HEK293 (cell line): ENCODE results near the gene VPREB3.

Experiments used
- CTCF ChIA-PET: fragments of 350-600 bp; formaldehyde crosslinking; extraction: SDS; loops from one replicate; lab custom pipeline; 2021; ENCODE audit warnings: antibody characterized with exemption; lab: Yijun Ruan, JAX
- POLR2A ChIA-PET: fragments of 300-600 bp; formaldehyde crosslinking; extraction: SDS; loops from one replicate; lab custom pipeline; 2020; ENCODE audit warnings: antibody characterized with exemption, inconsistent platforms; lab: Yijun Ruan, JAX
- H3K27ac ChIP-seq: fragments of 200-500 bp; sonication (Bioruptor generic); 2 replicates; pipeline ENCODE4 v1.5.1; 2014; ENCODE audit warnings: low read depth, low read length, control low read depth, inconsistent platforms; ENCODE audit errors: extremely low read depth
- H3K36me3 ChIP-seq, 2 experiments: fragments of 200-500 bp in 1 of 2; sonication (Bioruptor generic) in 1 of 2; 1 replicate in 1 of 2; 2 replicates in 1 of 2; pipeline ENCODE4 v1.5.1; 2014 to 2017; ENCODE audit warnings: inconsistent platforms in 2 of 2, low read length in 2 of 2; ENCODE audit not compliant: control insufficient read depth in 2 of 2, insufficient read depth in 1 of 2
- H3K4me1 ChIP-seq: fragments of 200-500 bp; sonication (Bioruptor generic); 2 replicates; pipeline ENCODE4 v1.5.1; 2014; ENCODE audit warnings: mild to moderate bottlenecking, low read length, inconsistent platforms; ENCODE audit not compliant: control insufficient read depth, insufficient read depth
- H3K4me3 ChIP-seq: 2 replicates; pipeline ENCODE4 v1.5.1; 2011; ENCODE audit warnings: low read depth, mild to moderate bottlenecking, control low read depth, low read length, moderate library complexity
- H3K9me3 ChIP-seq: fragments of 200-500 bp; sonication (Bioruptor generic); 2 replicates; pipeline ENCODE4 v1.5.1; 2014; ENCODE audit warnings: low read depth, low read length, inconsistent platforms; ENCODE audit not compliant: control insufficient read depth, insufficient read depth
- KLF10 ChIP-seq: fragments of 450-650 bp; IDR thresholded peaks from 2 replicates; pipeline ENCODE4 v1.5.1; 2018; ENCODE audit warnings: missing biosample characterization, mild to moderate bottlenecking, missing genetic modification characterization
- OVOL3 ChIP-seq: fragments of 450-650 bp; formaldehyde crosslinking; IDR thresholded peaks from 2 replicates; pipeline ENCODE4 v1.5.1; 2016; ENCODE audit warnings: missing biosample characterization, missing genetic modification characterization
- SCRT2 ChIP-seq: fragments of 450-650 bp; formaldehyde crosslinking; IDR thresholded peaks from 2 replicates; pipeline ENCODE4 v1.5.1; 2016; ENCODE audit warnings: missing biosample characterization, missing genetic modification characterization
- SP2 ChIP-seq: fragments of 450-650 bp; formaldehyde crosslinking; IDR thresholded peaks from 2 replicates; pipeline ENCODE4 v1.5.1; 2016; ENCODE audit warnings: missing biosample characterization, missing genetic modification characterization
- YY1 ChIP-seq: fragments of 450-650 bp; formaldehyde crosslinking; IDR thresholded peaks from 2 replicates; pipeline ENCODE4 v1.5.1; 2018; ENCODE audit warnings: missing biosample characterization, missing genetic modification characterization
- YY2 ChIP-seq: fragments of 450-650 bp; formaldehyde crosslinking; IDR thresholded peaks from 2 replicates; pipeline ENCODE4 v1.5.1; 2016; ENCODE audit warnings: missing biosample characterization, missing genetic modification characterization
- ZEB2 ChIP-seq: fragments of 450-650 bp; formaldehyde crosslinking; IDR thresholded peaks from 2 replicates; pipeline ENCODE4 v1.5.1; 2016; ENCODE audit warnings: missing biosample characterization, missing genetic modification characterization
- ZNF133 ChIP-seq: fragments of 450-650 bp; formaldehyde crosslinking; IDR thresholded peaks from 2 replicates; pipeline ENCODE4 v1.5.1; 2016; ENCODE audit warnings: missing biosample characterization, missing genetic modification characterization
- ZNF157 ChIP-seq: fragments of 450-650 bp; formaldehyde crosslinking; IDR thresholded peaks from 2 replicates; pipeline ENCODE4 v1.5.1; 2016; ENCODE audit warnings: missing biosample characterization, missing genetic modification characterization
- ZNF211 ChIP-seq: fragments of 450-650 bp; formaldehyde crosslinking; IDR thresholded peaks from 2 replicates; pipeline ENCODE4 v1.5.1; 2016; ENCODE audit warnings: low read depth, missing biosample characterization, missing genetic modification characterization
- ZNF221 ChIP-seq: fragments of 450-650 bp; formaldehyde crosslinking; IDR thresholded peaks from 2 replicates; pipeline ENCODE4 v1.5.1; 2017; ENCODE audit warnings: missing biosample characterization, missing genetic modification characterization, borderline replicate concordance
- ZNF223 ChIP-seq: fragments of 450-650 bp; formaldehyde crosslinking; IDR thresholded peaks from 2 replicates; pipeline ENCODE4 v1.5.1; 2016; ENCODE audit warnings: missing biosample characterization, missing genetic modification characterization
- ZNF24 ChIP-seq: fragments of 450-650 bp; formaldehyde crosslinking; IDR thresholded peaks from 2 replicates; pipeline ENCODE4 v1.5.1; 2016; ENCODE audit warnings: missing biosample characterization, missing genetic modification characterization
- ZNF292 ChIP-seq: fragments of 450-650 bp; formaldehyde crosslinking; IDR thresholded peaks from 2 replicates; pipeline ENCODE4 v1.5.1; 2016; ENCODE audit warnings: low read depth, missing biosample characterization, missing genetic modification characterization, borderline replicate concordance
- ZNF354C ChIP-seq: fragments of 450-650 bp; formaldehyde crosslinking; IDR thresholded peaks from 2 replicates; pipeline ENCODE4 v1.5.1; 2016; ENCODE audit warnings: missing biosample characterization, missing genetic modification characterization, low read depth, borderline replicate concordance
- ZNF416 ChIP-seq: fragments of 450-650 bp; formaldehyde crosslinking; IDR thresholded peaks from 2 replicates; pipeline ENCODE4 v1.5.1; 2016; ENCODE audit warnings: missing biosample characterization, missing genetic modification characterization
- ZNF426 ChIP-seq: fragments of 450-650 bp; formaldehyde crosslinking; IDR thresholded peaks from 2 replicates; pipeline ENCODE4 v1.5.1; 2017; ENCODE audit warnings: missing biosample characterization, missing genetic modification characterization, mild to moderate bottlenecking, inconsistent platforms, moderate library complexity
- ZNF558 ChIP-seq: fragments of 450-650 bp; formaldehyde crosslinking; IDR thresholded peaks from 2 replicates; pipeline ENCODE4 v1.5.1; 2016; ENCODE audit warnings: missing biosample characterization, missing genetic modification characterization
- ZNF621 ChIP-seq: fragments of 450-650 bp; formaldehyde crosslinking; IDR thresholded peaks from 2 replicates; pipeline ENCODE4 v1.5.1; 2017; ENCODE audit warnings: missing biosample characterization, missing genetic modification characterization
- ZNF629 ChIP-seq: fragments of 450-650 bp; formaldehyde crosslinking; IDR thresholded peaks from 2 replicates; pipeline ENCODE4 v1.5.1; 2017; ENCODE audit warnings: missing biosample characterization, missing genetic modification characterization
- ZNF701 ChIP-seq: fragments of 450-650 bp; formaldehyde crosslinking; IDR thresholded peaks from 2 replicates; pipeline ENCODE4 v1.5.1; 2016; ENCODE audit warnings: missing biosample characterization, missing genetic modification characterization
- ZNF837 ChIP-seq: fragments of 450-650 bp; formaldehyde crosslinking; IDR thresholded peaks from 2 replicates; pipeline ENCODE4 v1.5.1; 2016; ENCODE audit warnings: missing biosample characterization, missing genetic modification characterization
- TF ChIP-seq, protein P1 (sequence below): fragments of 450-650 bp; formaldehyde crosslinking; IDR thresholded peaks from 2 replicates; pipeline ENCODE4 v1.5.1; 2016; ENCODE audit warnings: missing biosample characterization, missing genetic modification characterization
- TF ChIP-seq, protein P2 (sequence below): fragments of 450-650 bp; formaldehyde crosslinking; IDR thresholded peaks from 2 replicates; pipeline ENCODE4 v1.5.1; 2016; ENCODE audit warnings: missing biosample characterization, missing genetic modification characterization

VPREB3 gene

DNA sequence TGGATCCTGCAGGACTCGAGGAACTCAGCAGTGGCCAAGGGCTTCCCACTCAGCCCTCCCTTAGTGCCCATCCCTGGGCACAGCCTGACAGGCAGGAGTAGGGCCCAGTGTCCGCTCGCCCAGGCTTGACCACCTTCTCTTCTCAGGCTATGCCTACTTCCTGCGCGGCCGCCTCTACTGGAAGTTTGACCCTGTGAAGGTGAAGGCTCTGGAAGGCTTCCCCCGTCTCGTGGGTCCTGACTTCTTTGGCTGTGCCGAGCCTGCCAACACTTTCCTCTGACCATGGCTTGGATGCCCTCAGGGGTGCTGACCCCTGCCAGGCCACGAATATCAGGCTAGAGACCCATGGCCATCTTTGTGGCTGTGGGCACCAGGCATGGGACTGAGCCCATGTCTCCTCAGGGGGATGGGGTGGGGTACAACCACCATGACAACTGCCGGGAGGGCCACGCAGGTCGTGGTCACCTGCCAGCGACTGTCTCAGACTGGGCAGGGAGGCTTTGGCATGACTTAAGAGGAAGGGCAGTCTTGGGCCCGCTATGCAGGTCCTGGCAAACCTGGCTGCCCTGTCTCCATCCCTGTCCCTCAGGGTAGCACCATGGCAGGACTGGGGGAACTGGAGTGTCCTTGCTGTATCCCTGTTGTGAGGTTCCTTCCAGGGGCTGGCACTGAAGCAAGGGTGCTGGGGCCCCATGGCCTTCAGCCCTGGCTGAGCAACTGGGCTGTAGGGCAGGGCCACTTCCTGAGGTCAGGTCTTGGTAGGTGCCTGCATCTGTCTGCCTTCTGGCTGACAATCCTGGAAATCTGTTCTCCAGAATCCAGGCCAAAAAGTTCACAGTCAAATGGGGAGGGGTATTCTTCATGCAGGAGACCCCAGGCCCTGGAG lies 29.3 kb upstream of the VPREB3 start:
- Histone ChIP-seq H3K4me3 (no peak overlapping the region), H3K9me3 (no peaks in the 10 kb centered on the region), H3K36me3 (peaks cover 1 to 3% of the 10 kb centered on the region in 2 experiments; a peak in 2 of 3 replicates), H3K27ac (no peak overlapping the region), H3K4me1 (peaks cover 6% of the 10 kb centered on the region)
- TF ChIP-seq ZNF354C (tag by site-specific recombination) (no peak), ZNF223 (tag by site-specific recombination) (no peak), ZNF221 (tag by site-specific recombination) (no peak), ZNF629 (tag by site-specific recombination) (no peak), KLF10 (tag by site-specific recombination) (no peak), SP2 (no peak), ZNF558 (no peak), ZNF133 (tag by site-specific recombination) (no peak), ZNF416 (tag by site-specific recombination) (no peak), ZNF157 (tag by site-specific recombination) (no peak), YY2 (tag by site-specific recombination) (no peak), OVOL3 (no peak)
- TF ChIP-seq, protein P1, sequence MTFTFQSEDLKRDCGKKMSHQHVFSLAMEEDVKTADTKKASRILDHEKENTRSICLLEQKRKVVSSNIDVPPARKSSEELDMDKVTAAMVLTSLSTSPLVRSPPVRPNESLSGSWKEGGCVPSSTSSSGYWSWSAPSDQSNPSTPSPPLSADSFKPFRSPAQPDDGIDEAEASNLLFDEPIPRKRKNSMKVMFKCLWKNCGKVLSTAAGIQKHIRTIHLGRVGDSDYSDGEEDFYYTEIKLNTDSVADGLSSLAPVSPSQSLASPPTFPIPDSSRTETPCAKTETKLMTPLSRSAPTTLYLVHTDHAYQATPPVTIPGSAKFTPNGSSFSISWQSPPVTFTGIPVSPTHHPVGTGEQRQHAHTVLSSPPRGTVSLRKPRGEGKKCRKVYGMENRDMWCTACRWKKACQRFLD (tag by site-specific recombination) = no peak
- ChIA-PET CTCF (no interaction called here), POLR2A (no interaction called here)

DNA sequence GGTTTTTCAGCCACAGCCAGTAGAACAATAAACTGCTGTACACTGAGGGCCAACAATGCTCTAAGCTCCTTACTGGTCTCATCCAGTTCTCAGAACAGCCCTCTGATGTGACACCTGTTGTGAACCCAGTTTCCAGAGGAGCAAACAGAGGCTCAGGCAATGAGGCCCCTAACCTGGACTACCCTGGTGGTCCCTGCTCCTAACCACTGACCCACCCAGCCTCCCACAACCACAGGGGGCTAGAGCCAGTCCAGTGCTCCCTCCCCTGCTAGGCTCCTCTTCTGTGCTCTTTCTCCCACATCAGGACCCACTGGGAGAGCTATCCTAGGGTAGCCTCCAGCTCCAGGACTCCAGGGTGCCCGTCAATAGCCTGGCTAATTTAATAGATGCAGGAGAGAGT lies 28.5 kb upstream of the VPREB3 start:
- ChIA-PET POLR2A (no interaction called here), CTCF (no interaction called here)
- TF ChIP-seq SCRT2 (tag by site-specific recombination) (peak; percentile 36; the same call in 1 of the 2 replicates), ZNF292 (no peak)
- TF ChIP-seq, protein P2, sequence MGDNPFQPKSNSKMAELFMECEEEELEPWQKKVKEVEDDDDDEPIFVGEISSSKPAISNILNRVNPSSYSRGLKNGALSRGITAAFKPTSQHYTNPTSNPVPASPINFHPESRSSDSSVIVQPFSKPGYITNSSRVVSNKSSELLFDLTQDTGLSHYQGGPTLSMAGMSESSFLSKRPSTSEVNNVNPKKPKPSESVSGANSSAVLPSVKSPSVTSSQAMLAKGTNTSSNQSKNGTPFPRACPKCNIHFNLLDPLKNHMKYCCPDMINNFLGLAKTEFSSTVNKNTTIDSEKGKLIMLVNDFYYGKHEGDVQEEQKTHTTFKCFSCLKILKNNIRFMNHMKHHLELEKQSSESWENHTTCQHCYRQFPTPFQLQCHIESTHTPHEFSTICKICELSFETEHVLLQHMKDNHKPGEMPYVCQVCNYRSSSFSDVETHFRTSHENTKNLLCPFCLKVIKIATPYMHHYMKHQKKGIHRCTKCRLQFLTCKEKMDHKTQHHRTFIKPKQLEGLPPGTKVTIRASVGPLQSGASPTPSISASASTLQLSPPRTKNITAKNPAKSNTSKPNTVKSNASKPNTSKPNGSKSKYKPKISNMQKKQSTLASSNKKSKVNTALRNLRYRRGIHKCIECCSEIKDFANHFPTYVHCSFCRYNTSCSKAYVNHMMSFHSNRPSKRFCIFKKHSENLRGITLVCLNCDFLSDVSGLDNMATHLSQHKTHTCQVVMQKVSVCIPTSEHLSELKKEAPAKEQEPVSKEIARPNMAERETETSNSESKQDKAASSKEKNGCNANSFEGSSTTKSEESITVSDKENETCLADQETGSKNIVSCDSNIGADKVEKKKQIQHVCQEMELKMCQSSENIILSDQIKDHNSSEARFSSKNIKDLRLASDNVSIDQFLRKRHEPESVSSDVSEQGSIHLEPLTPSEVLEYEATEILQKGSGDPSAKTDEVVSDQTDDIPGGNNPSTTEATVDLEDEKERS (tag by site-specific recombination) = no peak
- H3K36me3 ChIP-seq = no peaks in the 10 kb centered on the region
- H3K4me3 ChIP-seq = no peak overlapping the region
- no peak overlapping the region for H3K27ac ChIP-seq
- no peaks in the 10 kb centered on the region for H3K9me3 ChIP-seq
- H3K4me1 ChIP-seq = no peaks in the 10 kb centered on the region; the same call in 1 of the 2 replicates

DNA sequence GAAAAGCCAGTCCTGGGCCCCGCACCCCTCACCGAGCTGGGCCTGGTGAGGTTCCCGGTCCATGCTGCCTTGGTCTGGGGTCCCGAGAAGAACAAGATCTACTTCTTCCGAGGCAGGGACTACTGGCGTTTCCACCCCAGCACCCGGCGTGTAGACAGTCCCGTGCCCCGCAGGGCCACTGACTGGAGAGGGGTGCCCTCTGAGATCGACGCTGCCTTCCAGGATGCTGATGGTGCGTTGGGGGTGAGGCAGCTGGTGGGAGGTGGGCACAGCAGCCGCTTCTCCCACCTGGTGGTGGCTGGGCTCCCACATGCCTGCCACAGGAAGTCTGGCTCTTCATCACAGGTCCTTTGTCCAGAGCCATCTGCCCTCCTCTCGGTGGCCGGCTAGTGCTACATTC lies 28.0 kb upstream of the VPREB3 start:
- TF ChIP-seq ZNF837 (tag by site-specific recombination) (no peak), ZNF426 (tag by site-specific recombination) (no peak), ZNF24 (tag by site-specific recombination) (no peak), ZEB2 (no peak), ZNF558 (no peak), YY1 (tag by site-specific recombination) (no peak), ZNF211 (tag by site-specific recombination) (no peak), ZNF621 (tag by site-specific recombination) (no peak), ZNF629 (tag by site-specific recombination) (no peak), ZNF701 (tag by site-specific recombination) (no peak)
- ChIA-PET POLR2A (no interaction called here), CTCF (no interaction called here)
- no peaks in the 10 kb centered on the region; the same call in 1 of the 2 replicates for H3K4me1 ChIP-seq
- H3K36me3 ChIP-seq = no peaks in the 10 kb centered on the region
- no peaks in the 10 kb centered on the region for H3K9me3 ChIP-seq
- no peak overlapping the region for H3K27ac ChIP-seq
- H3K4me3 ChIP-seq = no peak overlapping the region
